Suprapubic skin (tissue), 4 donors: ENCODE measurements around the gene HCFC1R1. TPM values are rescaled to one million over a fixed set of nuclear protein-coding genes. Genes with fewer than 3 reads are reported as not detected.

Experiments used
- DNase-seq, 2 donors: peaks; one replicate each; pipeline ENCODE4 v3.0.0-alpha.2; 2019; ENCODE audit warnings: low spot score in 2 of 2
- H3K27ac ChIP-seq: fragments of 200-600 bp; sonication (generic); one replicate; pipeline ENCODE4 v1.5.1; 2019
- H3K27me3 ChIP-seq: fragments of 200-600 bp; sonication (generic); one replicate; pipeline ENCODE4 v1.5.1; 2019
- H3K36me3 ChIP-seq: fragments of 200-600 bp; sonication (generic); one replicate; pipeline ENCODE4 v1.5.1; 2019
- H3K4me1 ChIP-seq: fragments of 200-600 bp; sonication (generic); one replicate; pipeline ENCODE4 v1.5.1; 2019
- H3K4me3 ChIP-seq: fragments of 200-600 bp; sonication (generic); one replicate; pipeline ENCODE4 v1.5.1; 2019; ENCODE audit warnings: mild to moderate bottlenecking
- H3K9me3 ChIP-seq: fragments of 200-600 bp; sonication (generic); one replicate; pipeline ENCODE4 v1.5.1; 2019
- CTCF ChIP-seq, 2 donors: fragments of 200-600 bp in 1 of 2; fragments of 450-650 bp in 1 of 2; sonication (generic) in 1 of 2; IDR thresholded peaks; one replicate each; pipeline ENCODE4 v1.5.1; 2016 to 2019; ENCODE audit warnings: antibody characterized with exemption in 2 of 2, mild to moderate bottlenecking in 1 of 2, moderate library complexity in 1 of 2
- EP300 ChIP-seq: sonication (generic); formaldehyde crosslinking; IDR thresholded peaks from one replicate; pipeline ENCODE4 v1.6.1; 2017; ENCODE audit warnings: antibody characterized with exemption
- POLR2A ChIP-seq, 2 donors: fragments of 450-650 bp; IDR thresholded peaks; one replicate each; pipeline ENCODE4 v1.6.1; 2017; ENCODE audit warnings: antibody characterized with exemption in 2 of 2, mild to moderate bottlenecking in 2 of 2, moderate library complexity in 2 of 2
- POLR2AphosphoS5 ChIP-seq, 3 donors: sonication (generic); formaldehyde crosslinking; IDR thresholded peaks; one replicate each; pipeline ENCODE4 v1.6.1; 2017; ENCODE audit warnings: antibody characterized with exemption in 3 of 3
- WGBS: methylation state at CpG from one replicate; pipeline ENCODE4 v1.1.5; 2018; 5-methylcytosine and 5-hydroxymethylcytosine counted together
- total RNA-seq, 4 donors: library from RNA; depleted of rRNA; stranded (reverse); fragments of >200 nt; gene quantifications; one replicate each; pipeline ENCODE4 v1.1.0, GENCODE V29; 2016

Gene HCFC1R1
- total RNA-seq, 4 donors from 2014 or later: 32.6 to 65.4 (median 51.5) TPM

GRCh38 chr16:2973093-2973492 is 50.6 kb downstream of the HCFC1R1 start:
- H3K27ac ChIP-seq: no peak overlapping the region

More at GRCh38 chr16:2973093-2973492, 50.6 kb downstream of the HCFC1R1 start:
- Histone ChIP-seq H3K9me3 (no peaks in the 10 kb centered on the region), H3K36me3 (no peaks in the 10 kb centered on the region), H3K4me3 (no peak overlapping the region), H3K27me3 (no peaks in the 10 kb centered on the region), H3K4me1 (peaks cover 26% of the 10 kb centered on the region)
- DNase-seq: no peak
- TF ChIP-seq CTCF (IDR thresholded peaks at IDR 0.05) (no peak), POLR2A (IDR thresholded peaks at IDR 0.05) (no peak), POLR2AphosphoS5 (IDR thresholded peaks at IDR 0.05) (no peak), EP300 (no peak)
- 75% methylated on average over 2 of the region's 5 CpGs for WGBS

Other genes starting within 250 kb of the HCFC1R1 start
- 100 to 1,000 TPM; 174 to 249 (median 213) TPM for gene ELOB, start 246.7 kb downstream of the HCFC1R1 start, total RNA-seq
- gene PRSS33, start 236.4 kb downstream of the HCFC1R1 start, total RNA-seq: not detected
- gene PRSS41, start 225.5 kb downstream of the HCFC1R1 start, total RNA-seq: not detected
- 1 to 10 TPM in 2 of 4 donors, under 1 TPM in 1, not detected in 1; 0.87 to 7.6 (median 1.3) TPM for gene PRSS21, start 206.7 kb downstream of the HCFC1R1 start, total RNA-seq
- 10 to 100 TPM; 17.7 to 80.5 (median 23.4) TPM for gene ZG16B, start 193.6 kb downstream of the HCFC1R1 start, total RNA-seq
- gene PRSS22, start 165.8 kb downstream of the HCFC1R1 start, total RNA-seq: 1 to 10 TPM; 1.7 to 8.7 (median 6.7) TPM
- 10 to 100 TPM; 31.5 to 42.1 (median 34.7) TPM for gene FLYWCH2, start 140.7 kb downstream of the HCFC1R1 start, total RNA-seq
- 10 to 100 TPM; 32.7 to 81.8 (median 52.1) TPM for gene FLYWCH1, start 112.0 kb downstream of the HCFC1R1 start, total RNA-seq
- gene KREMEN2, start 59.7 kb downstream of the HCFC1R1 start, total RNA-seq: 1 to 10 TPM; 1.0 to 4.2 (median 3.9) TPM
- gene PAQR4, start 54.6 kb downstream of the HCFC1R1 start, total RNA-seq: 10 to 100 TPM in 3 of 4 donors, 1 to 10 TPM in 1; 4.7 to 19.2 (median 14.1) TPM
- gene PKMYT1, start 43.5 kb downstream of the HCFC1R1 start, total RNA-seq: 1 to 10 TPM; 1.9 to 6.4 (median 4.7) TPM
- not detected for gene CLDN9, start 11.0 kb downstream of the HCFC1R1 start, total RNA-seq
- not detected for gene CLDN6, start 5.8 kb downstream of the HCFC1R1 start, total RNA-seq
- 10 to 100 TPM in 3 of 4 donors, 1 to 10 TPM in 1; 2.3 to 59.6 (median 30.5) TPM for gene TNFRSF12A, start 3.6 kb downstream of the HCFC1R1 start, total RNA-seq
- 10 to 100 TPM; 15.8 to 27.0 (median 24.9) TPM for gene THOC6, start 93 bp upstream of the HCFC1R1 start, total RNA-seq
- gene BICDL2, start 13.0 kb upstream of the HCFC1R1 start, total RNA-seq: 10 to 100 TPM; 58.4 to 77.6 (median 69.3) TPM
- under 1 TPM in 3 of 4 donors, not detected in 1; 0.51 to 0.87 (median 0.83) TPM for gene MMP25, start 22.6 kb upstream of the HCFC1R1 start, total RNA-seq
- gene IL32, start 41.7 kb upstream of the HCFC1R1 start, total RNA-seq: 10 to 100 TPM in 1 of 4 donors, 1 to 10 TPM in 3; 2.6 to 11.9 (median 6.1) TPM
- gene ZSCAN10, start 75.4 kb upstream of the HCFC1R1 start, total RNA-seq: not detected
- gene ZNF205, start 88.6 kb upstream of the HCFC1R1 start, total RNA-seq: 10 to 100 TPM; 18.3 to 22.5 (median 20.9) TPM
- gene ZNF213, start 111.1 kb upstream of the HCFC1R1 start, total RNA-seq: 10 to 100 TPM; 14.0 to 18.0 (median 16.4) TPM
- gene OR1F1, start 164.3 kb upstream of the HCFC1R1 start, total RNA-seq: not detected
- gene ZNF200, start 211.2 kb upstream of the HCFC1R1 start, total RNA-seq: 1 to 10 TPM; 2.6 to 7.7 (median 4.8) TPM
- under 1 TPM in 3 of 4 donors, not detected in 1; 0.16 to 0.40 (median 0.17) TPM for gene MEFV, start 232.7 kb upstream of the HCFC1R1 start, total RNA-seq